IMR-90 (cell line): ENCODE measurements around the gene VIPR1. TPM values are rescaled to one million over a fixed set of nuclear protein-coding genes. Genes with fewer than 3 reads are reported as not detected.

ENCODE experiments used
- ATAC-seq: fragments of 200-7000 bp; cut with Tn5 transposase; 2 replicates; pipeline ENCODE4 v1.9.1; 2020; ENCODE audit warnings: low read depth, mild to moderate bottlenecking, moderate library complexity
- BruUV-seq: library from RNA; stranded (reverse); fragments of 400-500 nt; replicated peaks from 2 replicates; lab custom pipeline; 2021; lab: Mats Ljungman, UMichigan
- CTCF ChIA-PET: fragments of 300-600 bp; formaldehyde crosslinking; extraction: SDS; loops from one replicate; lab custom pipeline; 2021; ENCODE audit warnings: antibody characterized with exemption; lab: Yijun Ruan, JAX
- POLR2A ChIA-PET: fragments of 300-600 bp; sonication (Branson Sonifier 250); formaldehyde crosslinking; loops from one replicate; lab custom pipeline; 2022; ENCODE audit warnings: antibody characterized with exemption; ENCODE audit not compliant: unreplicated experiment; lab: Charles Lee
- DNase-seq: peaks from one replicate; pipeline ENCODE4 v3.0.0; 2013
- H2AFZ ChIP-seq: replicated peaks from 2 replicates; pipeline ENCODE3; 2013; ENCODE audit warnings: low read length, mild to moderate bottlenecking; ENCODE audit not compliant: poor library complexity
- H2AK5ac ChIP-seq: 2 replicates; pipeline ENCODE4 v1.6.1; 2013; ENCODE audit warnings: low read depth, low read length, inconsistent platforms
- H2AK9ac ChIP-seq: replicated peaks from 2 replicates; pipeline ENCODE3; 2013; ENCODE audit warnings: mild to moderate bottlenecking, low read depth, low read length, moderate library complexity; ENCODE audit not compliant: poor library complexity
- H2BK120ac ChIP-seq: 2 replicates; pipeline ENCODE4 v1.6.1; 2013; ENCODE audit warnings: low read depth, low read length, inconsistent platforms
- H2BK15ac ChIP-seq: 3 replicates; pipeline ENCODE4 v1.6.1; 2013; ENCODE audit warnings: low read depth, low read length, inconsistent platforms
- H2BK20ac ChIP-seq: 2 replicates; pipeline ENCODE4 v1.6.1; 2013; ENCODE audit warnings: low read depth, mild to moderate bottlenecking, inconsistent platforms, low read length, moderate library complexity
- H2BK5ac ChIP-seq: 2 replicates; pipeline ENCODE4 v1.6.1; 2013; ENCODE audit warnings: mild to moderate bottlenecking, low read depth, low read length, inconsistent platforms; ENCODE audit not compliant: poor library complexity, severe bottlenecking
- H3K14ac ChIP-seq: replicated peaks from 2 replicates; pipeline ENCODE4 v1.6.1; 2013; ENCODE audit warnings: low read depth, low read length, inconsistent platforms
- H3K18ac ChIP-seq: 2 replicates; pipeline ENCODE4 v1.6.1; 2013; ENCODE audit warnings: low read depth, low read length, control low read depth
- H3K23ac ChIP-seq: 2 replicates; pipeline ENCODE4 v1.6.1; 2013; ENCODE audit warnings: low read depth, low read length, inconsistent platforms
- H3K27ac ChIP-seq: 2 replicates; pipeline ENCODE4 v1.5.1; 2013; ENCODE audit warnings: mild to moderate bottlenecking, control low read depth, low read length; ENCODE audit not compliant: insufficient read depth
- H3K27me3 ChIP-seq: 2 replicates; pipeline ENCODE4 v1.6.1; 2013; ENCODE audit warnings: low read length; ENCODE audit not compliant: control insufficient read depth, insufficient read depth
- H3K36me3 ChIP-seq: 2 replicates; pipeline ENCODE4 v1.6.1; 2013; ENCODE audit warnings: low read length, mixed read lengths; ENCODE audit not compliant: control insufficient read depth, insufficient read depth
- H3K4ac ChIP-seq: 2 replicates; pipeline ENCODE4 v1.6.1; 2013; ENCODE audit warnings: low read depth, low read length, inconsistent platforms
- H3K4me1 ChIP-seq: 2 replicates; pipeline ENCODE4 v1.6.1; 2013; ENCODE audit warnings: low read length, mixed read lengths; ENCODE audit not compliant: control insufficient read depth, insufficient read depth
- H3K4me2 ChIP-seq: 2 replicates; pipeline ENCODE4 v1.6.1; 2013; ENCODE audit warnings: low read depth, mild to moderate bottlenecking, control low read depth, low read length, moderate library complexity
- H3K4me3 ChIP-seq: 2 replicates; pipeline ENCODE4 v1.5.1; 2013; ENCODE audit warnings: low read depth, mild to moderate bottlenecking, control low read depth, low read length, moderate library complexity; ENCODE audit not compliant: insufficient read depth
- H3K56ac ChIP-seq: 2 replicates; pipeline ENCODE4 v1.6.1; 2013; ENCODE audit warnings: low read length, inconsistent platforms; ENCODE audit not compliant: insufficient read depth; ENCODE audit errors: extremely low read depth
- H3K79me1 ChIP-seq, 2 experiments: 2 replicates each; pipeline ENCODE4 v1.6.1; 2013; ENCODE audit warnings: low read length in 2 of 2, inconsistent platforms in 1 of 2, low read depth in 1 of 2
- H3K9ac ChIP-seq: 2 replicates; pipeline ENCODE4 v1.6.1; 2013; ENCODE audit warnings: low read depth, low read length, control low read depth
- H3K9me1 ChIP-seq: 2 replicates; pipeline ENCODE4 v1.6.1; 2013; ENCODE audit warnings: low read length, inconsistent platforms; ENCODE audit not compliant: insufficient read depth
- H3K9me3 ChIP-seq: 2 replicates; pipeline ENCODE4 v1.6.1; 2013; ENCODE audit warnings: low read length; ENCODE audit not compliant: control insufficient read depth, insufficient read depth
- H4K20me1 ChIP-seq: 2 replicates; pipeline ENCODE4 v1.6.1; 2013; ENCODE audit warnings: low read length, inconsistent platforms; ENCODE audit not compliant: insufficient read depth
- H4K5ac ChIP-seq: 2 replicates; pipeline ENCODE4 v1.6.1; 2013; ENCODE audit warnings: mild to moderate bottlenecking, low read depth, low read length, control low read depth
- H4K8ac ChIP-seq, 2 experiments: 2 replicates each; pipeline ENCODE4 v1.6.1; 2013; ENCODE audit warnings: low read depth in 2 of 2, low read length in 2 of 2, control low read depth in 1 of 2, inconsistent platforms in 1 of 2
- H4K91ac ChIP-seq: 2 replicates; pipeline ENCODE4 v1.6.1; 2013; ENCODE audit warnings: low read depth, low read length, inconsistent platforms; ENCODE audit not compliant: insufficient read depth
- CTCF ChIP-seq: conservative IDR thresholded peaks from 2 replicates; pipeline ENCODE4 v1.5.1; 2012; ENCODE audit warnings: mild to moderate bottlenecking, low read depth, low read length, improper control_type of control experiment
- MAZ ChIP-seq: IDR thresholded peaks from 2 replicates; pipeline ENCODE4 v1.6.1; 2012; ENCODE audit warnings: low read depth, mild to moderate bottlenecking, low read length, improper control_type of control experiment, moderate library complexity, borderline replicate concordance
- USF2 ChIP-seq: fragments of 150-350 bp; IDR thresholded peaks from 2 replicates; pipeline ENCODE4 v1.6.1; 2017; ENCODE audit warnings: mild to moderate bottlenecking, antibody characterized with exemption, low read length, low read depth
- WGBS, 2 experiments: methylation state at CpG; one replicate each; pipeline versions ENCODE4 v1.1.5 to v1.1.7; 2013; ENCODE audit warnings: missing lambda C conversion rate in 2 of 2; ENCODE audit not compliant: insufficient read length in 1 of 2; ENCODE audit errors: extremely low coverage in 2 of 2; 5-methylcytosine and 5-hydroxymethylcytosine counted together
- dilution Hi-C: fragments of 300-500 bp; cut with HindIII; formaldehyde crosslinking; loops from one replicate; pipeline ENCODE4 v1.14.3; 2018; ENCODE audit warnings: low sequenced_read_pairs; ENCODE audit not compliant: unreplicated experiment
- in situ Hi-C: fragments of 300-500 bp; cut with MboI; formaldehyde crosslinking; loops from 3 replicates; pipeline ENCODE4 v1.14.3; 2019; ENCODE audit warnings: low sequenced_read_pairs, inconsistent platforms, mixed read lengths
- intact Hi-C: fragments of 100-400 bp; cut with micrococcal nuclease; formaldehyde crosslinking; loops from 2 replicates; pipeline ENCODE4 v1.10.0; 2022
- polyA plus RNA-seq, 3 experiments: library from polyadenylated mRNA; depleted of rRNA; stranded (reverse); fragments of >200 nt; gene quantifications; 2 replicates each; pipeline ENCODE4 v1.2.3, GENCODE V29; 2012; ENCODE audit warnings: low replicate concordance in 1 of 3
- total RNA-seq: library from RNA; depleted of rRNA; stranded (reverse); fragments of >200 nt; gene quantifications from 2 replicates; pipeline ENCODE4 v1.2.3, GENCODE V29; 2012

VIPR1 gene
- total and polyA plus RNA-seq, 2 of the 4 experiments (the other 2 are of a cell fraction): not detected

GRCh38 chr3:42486814-42487565, 15.5 kb upstream of the VIPR1 start:
- Histone ChIP-seq H3K27me3 (no peaks in the 10 kb centered on the region), H2BK20ac (no peak overlapping the region), H3K4me1 (no peaks in the 10 kb centered on the region), H3K9me1 (no peaks in the 10 kb centered on the region), H4K5ac (no peak overlapping the region), H3K4me3 (no peak overlapping the region), H4K20me1 (no peaks in the 10 kb centered on the region), H3K27ac (no peak overlapping the region), H2AFZ (no peak overlapping the region), H3K36me3 (no peaks in the 10 kb centered on the region), H3K56ac (no peak overlapping the region), H3K9ac (no peak overlapping the region), H3K18ac (no peak overlapping the region), H4K8ac (no peak overlapping the region), H2AK9ac (no peak overlapping the region), H3K14ac (no peak overlapping the region), H3K4ac (no peak overlapping the region), H4K91ac (no peak overlapping the region), H2BK120ac (no peak overlapping the region), H3K4me2 (no peak overlapping the region), H2BK15ac (no peak overlapping the region), H3K23ac (no peak overlapping the region), H2AK5ac (no peak overlapping the region), H2BK5ac (no peak overlapping the region), H3K9me3 (no peaks in the 10 kb centered on the region), H3K79me1 (no peaks in the 10 kb centered on the region)
- dilution Hi-C loops: no loop called here
- ATAC-seq (no peak), DNase-seq (no peak)
- in situ Hi-C loops: no loop called here
- no TSS peak for BruUV-seq
- TF ChIP-seq CTCF (no peak), USF2 (no peak), MAZ (no peak)
- WGBS, 2 experiments: no CpG with 5 or more reads among the region's 2 CpGs
- ChIA-PET POLR2A (no interaction called here), CTCF (no interaction called here)
- intact Hi-C loops: no loop called here
